NAMALWA (cell line): Measurements from ENCODE around the gene ITPR3.

ENCODE experiments used
- DNase-seq: peaks from one replicate; pipeline ENCODE4 v3.0.0-alpha.2; 2015; ENCODE audit warnings: low spot score

ITPR3 gene

GRCh38 chr6:33686981-33687975 is 66.2 kb downstream of the ITPR3 start:
- DNase-seq, result no peak

- no peak for DNase-seq
Measured at GRCh38 chr6:33688006-33688405, 66.9 kb downstream of the ITPR3 start.

DNA sequence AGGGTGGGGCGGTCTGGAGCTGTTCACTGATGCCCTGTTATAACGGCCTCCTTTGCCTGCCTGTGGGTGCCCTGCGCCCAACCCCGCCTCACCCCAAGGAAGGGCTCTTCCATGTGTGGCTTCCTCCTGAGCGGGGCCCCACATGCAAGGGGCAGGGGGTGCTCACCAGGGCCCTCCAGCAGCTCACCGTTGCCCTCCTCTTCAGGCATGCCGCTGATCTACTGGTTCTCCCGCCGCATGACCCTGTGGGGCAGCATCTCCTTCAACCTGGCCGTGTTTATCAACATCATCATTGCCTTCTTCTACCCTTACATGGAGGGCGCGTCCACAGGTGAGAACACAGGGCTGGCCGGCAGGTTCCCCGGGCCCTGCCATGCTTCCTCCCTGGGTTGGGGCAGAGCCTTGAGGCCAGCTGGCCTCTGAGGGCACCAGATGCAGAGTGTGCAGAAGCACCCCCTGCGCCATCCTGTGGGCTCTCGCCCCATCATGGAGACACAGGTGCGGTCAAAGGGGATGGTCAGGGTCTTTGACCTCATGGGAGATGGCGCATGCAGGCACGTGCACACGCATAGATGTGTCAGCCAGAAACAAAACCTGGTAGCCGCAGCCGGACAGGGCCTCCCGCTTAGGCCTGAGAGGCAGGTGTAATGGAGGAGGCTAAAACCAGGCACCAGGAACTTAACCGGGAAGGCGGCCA is 67.5 kb downstream of the ITPR3 start:
- no peak for DNase-seq

DNA sequence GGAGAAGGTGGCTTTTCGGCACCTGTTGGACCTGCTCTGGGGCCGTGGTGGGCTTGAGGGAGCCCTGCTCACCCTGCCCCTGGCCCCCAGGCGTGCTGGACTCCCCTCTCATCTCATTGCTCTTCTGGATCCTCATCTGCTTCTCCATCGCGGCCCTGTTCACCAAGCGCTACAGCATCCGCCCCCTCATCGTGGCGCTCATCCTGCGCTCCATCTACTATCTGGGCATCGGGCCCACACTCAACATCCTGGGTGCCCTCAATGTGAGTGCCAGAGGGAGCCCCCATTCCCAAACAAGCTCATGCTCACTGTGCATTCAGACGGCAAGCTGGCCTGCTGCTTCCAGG is 68.0 kb downstream of the ITPR3 start:
- DNase-seq, result no peak

GRCh38 chr6:33689879-33690278 is 68.8 kb downstream of the ITPR3 start:
- no peak for DNase-seq

DNA sequence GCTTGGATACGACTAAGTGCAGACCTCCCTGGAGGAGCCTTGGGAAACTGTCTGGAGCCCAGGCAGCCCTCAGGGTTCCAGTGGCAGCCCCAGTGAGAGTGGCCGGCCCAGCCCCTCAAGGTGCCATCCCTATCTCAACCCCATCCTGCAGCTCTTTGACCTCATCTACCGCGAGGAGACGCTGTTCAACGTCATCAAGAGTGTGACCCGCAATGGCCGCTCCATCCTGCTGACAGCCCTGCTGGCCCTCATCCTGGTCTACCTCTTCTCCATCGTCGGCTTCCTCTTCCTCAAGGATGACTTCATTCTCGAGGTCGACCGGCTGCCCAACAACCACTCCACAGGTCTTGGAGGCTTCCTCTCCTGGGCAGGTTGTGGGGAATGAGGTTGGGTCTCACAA is 69.6 kb downstream of the ITPR3 start:
- DNase-seq, result no peak

DNA sequence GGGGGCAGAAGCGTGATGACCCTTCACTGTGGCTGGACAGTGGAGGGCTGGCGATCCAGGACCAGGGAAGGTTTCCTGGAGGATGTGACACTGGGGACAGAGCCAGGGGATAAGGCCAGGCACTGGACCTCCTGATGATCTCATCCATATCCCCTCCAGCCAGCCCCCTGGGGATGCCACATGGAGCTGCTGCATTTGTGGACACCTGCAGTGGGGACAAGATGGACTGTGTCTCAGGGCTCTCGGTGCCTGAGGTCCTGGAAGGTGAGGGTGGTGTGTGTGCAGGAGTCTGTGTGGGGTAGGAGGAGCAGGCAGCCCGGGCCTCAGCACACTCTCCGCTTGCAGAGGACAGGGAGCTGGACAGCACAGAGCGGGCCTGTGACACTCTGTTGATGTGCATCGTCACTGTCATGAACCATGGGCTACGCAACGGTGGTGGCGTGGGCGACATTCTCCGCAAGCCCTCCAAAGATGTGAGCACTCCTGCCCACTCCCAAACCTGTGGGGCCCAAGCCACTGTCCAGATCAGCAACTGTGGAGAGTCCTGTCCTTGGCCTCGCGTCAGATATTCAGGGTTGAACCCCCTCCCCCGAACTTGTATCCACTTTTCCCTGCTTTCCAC is 70.4 kb downstream of the ITPR3 start:
- DNase-seq, result no peak

GRCh38 chr6:33692078-33692759 is 71.1 kb downstream of the ITPR3 start:
- no peak for DNase-seq

DNA sequence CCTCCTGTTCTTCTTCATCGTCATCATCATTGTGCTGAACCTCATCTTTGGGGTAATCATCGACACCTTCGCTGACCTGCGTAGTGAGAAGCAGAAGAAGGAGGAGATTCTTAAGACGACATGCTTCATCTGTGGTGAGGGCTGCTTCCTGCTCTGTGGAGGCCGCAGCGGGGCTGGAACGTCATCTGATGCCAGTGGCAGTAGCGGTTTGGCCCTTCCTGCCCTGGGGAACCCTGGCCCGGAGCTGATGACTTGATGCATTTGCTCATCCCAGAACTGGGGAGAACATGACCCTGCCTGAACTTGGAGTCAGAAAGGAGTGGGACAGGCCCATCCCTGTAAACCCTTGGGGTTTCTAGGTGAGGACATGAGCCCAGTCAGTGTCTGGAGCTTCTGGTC is 71.6 kb downstream of the ITPR3 start:
- no peak for DNase-seq

- DNase-seq, result no peak
Measured at GRCh38 chr6:33693186-33694105, 72.3 kb downstream of the ITPR3 start.

- no peak for DNase-seq
Measured at GRCh38 chr6:33694401-33694931, 73.3 kb downstream of the ITPR3 start.

DNA sequence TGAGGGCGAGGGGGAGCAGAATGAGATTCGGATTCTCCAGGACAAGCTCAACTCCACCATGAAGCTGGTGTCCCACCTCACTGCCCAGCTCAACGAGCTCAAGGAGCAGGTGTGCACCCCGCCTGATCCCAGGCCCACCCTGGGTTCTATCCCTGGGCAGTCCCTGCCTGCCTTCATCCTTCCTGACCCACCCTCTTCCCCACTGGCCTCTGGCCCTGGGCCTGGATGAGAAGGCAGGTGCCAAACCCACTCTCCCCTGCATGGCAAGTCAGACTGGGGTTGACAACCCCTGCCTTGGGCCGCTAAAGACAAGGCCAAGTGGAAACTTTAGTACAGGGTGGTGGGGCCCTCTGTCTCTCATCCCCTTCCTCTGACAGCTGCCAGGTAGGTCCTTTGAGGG is 73.9 kb downstream of the ITPR3 start:
- DNase-seq, result no peak

GRCh38 chr6:33695451-33695887 is 74.3 kb downstream of the ITPR3 start:
- DNase-seq, result no peak

DNA sequence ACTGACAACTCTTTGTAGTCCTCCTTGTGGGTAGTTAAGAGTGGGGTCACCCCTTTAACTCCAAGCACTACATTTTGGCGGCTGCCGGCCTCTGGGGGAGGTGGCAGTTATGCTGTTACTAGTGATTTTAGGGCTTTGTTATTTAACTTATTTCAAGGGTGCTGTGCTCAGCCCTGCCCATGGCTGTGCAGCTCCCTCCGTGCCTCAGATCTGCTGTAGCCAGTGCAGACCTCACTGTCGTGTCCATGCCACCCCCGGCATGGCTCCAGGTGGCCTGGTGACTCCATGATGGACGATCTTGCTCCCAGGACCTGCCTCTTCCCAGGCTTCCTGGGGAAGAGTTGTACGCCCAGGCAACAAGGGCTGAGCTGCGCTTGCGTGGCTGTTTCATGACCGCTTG is 75.0 kb downstream of the ITPR3 start:
- DNase-seq, result no peak

DNA sequence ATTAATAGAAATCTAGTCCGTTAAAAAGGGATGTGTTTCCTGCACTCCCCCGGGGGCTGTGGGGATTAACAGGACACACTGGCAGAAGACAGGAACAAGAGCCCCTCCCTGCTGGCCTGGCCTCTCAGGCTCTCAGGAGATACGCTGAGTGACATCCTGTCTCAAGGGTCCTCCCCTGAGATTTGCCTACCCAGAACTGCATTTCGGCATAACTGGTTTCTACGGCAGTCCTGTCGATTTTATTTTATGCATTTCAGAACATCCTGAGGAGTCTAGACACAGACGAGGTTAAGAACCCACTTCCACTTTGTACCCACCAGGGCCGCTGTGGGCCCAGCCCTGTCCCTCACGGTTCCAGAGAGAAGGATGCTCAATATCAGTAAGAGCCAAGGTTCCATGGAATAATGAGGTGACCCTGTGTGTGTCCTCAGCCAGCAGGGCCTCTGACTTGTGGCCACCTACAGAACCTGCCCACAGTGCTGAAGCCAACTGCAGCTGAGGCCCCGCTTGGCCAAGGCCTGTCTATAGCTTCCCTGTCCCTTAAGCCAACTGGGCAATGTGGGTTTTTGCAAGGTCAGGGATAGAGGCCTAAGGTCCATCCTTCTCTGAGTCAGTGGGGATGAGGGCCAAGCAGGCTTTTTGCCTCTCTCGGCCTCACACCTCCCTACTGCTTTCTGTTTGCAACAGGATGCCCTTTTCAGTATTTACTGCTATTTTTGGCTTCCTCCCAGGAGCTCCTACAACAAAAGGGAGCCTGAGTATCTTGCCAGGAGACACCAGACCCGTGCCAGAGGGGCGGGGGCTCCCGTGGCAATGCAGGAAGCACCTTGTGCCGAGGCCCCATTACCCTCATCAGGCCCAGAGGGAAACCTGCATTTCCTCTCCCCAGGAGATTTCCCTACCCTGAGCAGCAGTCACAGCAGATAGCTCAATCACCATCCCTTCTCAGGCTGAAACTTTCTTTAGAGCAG is 75.7 kb downstream of the ITPR3 start:
- DNase-seq, result peak; percentile 67

DNA sequence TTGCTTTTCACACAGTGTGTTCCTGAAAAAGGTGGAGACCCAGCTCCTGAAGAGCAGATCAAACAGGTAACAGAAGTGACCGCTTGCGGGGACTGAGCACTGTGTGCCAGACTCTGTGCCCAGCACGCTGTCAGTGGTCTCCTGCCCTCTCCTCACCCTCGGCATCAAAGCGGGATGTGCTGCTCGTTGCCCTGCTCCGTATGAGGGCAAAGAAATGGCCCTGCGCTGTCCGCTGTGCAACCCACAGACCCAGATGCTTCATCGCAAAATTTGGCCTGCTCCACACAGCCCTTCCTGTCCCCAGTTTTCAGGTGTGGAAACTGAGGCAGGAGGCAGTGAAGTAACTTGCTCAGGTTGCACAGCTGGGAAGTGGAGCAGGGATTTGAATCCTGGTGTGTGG is 76.7 kb downstream of the ITPR3 start:
- no peak for DNase-seq

DNA sequence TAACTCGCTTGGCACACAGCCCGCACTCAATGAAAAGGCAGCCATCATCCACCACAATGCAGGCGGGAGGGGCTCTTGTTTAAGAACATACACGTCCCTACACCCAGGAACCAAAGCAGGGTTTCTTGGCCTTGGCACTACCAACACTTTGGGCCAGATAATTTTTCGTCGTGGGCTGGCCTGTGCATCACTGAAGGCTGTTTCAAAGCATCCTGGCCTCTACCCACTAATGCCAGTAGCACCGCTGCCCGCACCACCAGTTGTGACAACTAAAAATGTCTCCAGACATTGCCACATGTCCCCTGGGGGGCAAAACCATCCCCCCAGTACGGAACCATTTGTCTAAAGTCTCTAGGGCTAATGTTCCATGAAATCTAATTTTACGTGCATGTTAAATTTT is 77.4 kb downstream of the ITPR3 start:
- DNase-seq, result no peak

- DNase-seq, result no peak
Measured at GRCh38 chr6:33699131-33699530, 78.0 kb downstream of the ITPR3 start.

- DNase-seq, result no peak
Measured at GRCh38 chr6:33699739-33700138, 78.6 kb downstream of the ITPR3 start.
